HG02623 (cell line): ENCODE data around the gene LGI4.
"Not testable (repeated sequence)": the region's sequence is repeated elsewhere in the genome, so short reads cannot be mapped to it uniquely, and the experiment has no call there.

Source experiments
- ATAC-seq: cut with Tn5 transposase; IDR thresholded peaks from one replicate; pipeline ENCODE4 v1.9.1; 2021; ENCODE audit warnings: moderate library complexity; ENCODE audit not compliant: unreplicated experiment

Gene LGI4

DNA sequence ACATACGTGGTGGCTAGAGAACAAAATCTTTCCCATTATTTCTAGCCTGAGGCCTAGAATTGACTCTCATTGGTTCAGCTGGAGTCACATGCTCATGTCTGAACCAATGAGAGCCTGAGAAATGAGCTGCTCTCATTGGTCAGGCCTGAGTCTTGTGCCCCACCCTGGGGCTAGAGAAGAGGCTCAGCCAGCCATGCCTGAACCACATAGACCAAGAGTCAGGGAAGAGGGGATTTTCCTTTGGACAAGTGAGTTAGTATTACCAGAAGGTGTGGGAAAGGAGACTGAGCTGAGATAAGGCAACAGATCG, 26.5 kb upstream of the LGI4 start:
- no peak for ATAC-seq

DNA sequence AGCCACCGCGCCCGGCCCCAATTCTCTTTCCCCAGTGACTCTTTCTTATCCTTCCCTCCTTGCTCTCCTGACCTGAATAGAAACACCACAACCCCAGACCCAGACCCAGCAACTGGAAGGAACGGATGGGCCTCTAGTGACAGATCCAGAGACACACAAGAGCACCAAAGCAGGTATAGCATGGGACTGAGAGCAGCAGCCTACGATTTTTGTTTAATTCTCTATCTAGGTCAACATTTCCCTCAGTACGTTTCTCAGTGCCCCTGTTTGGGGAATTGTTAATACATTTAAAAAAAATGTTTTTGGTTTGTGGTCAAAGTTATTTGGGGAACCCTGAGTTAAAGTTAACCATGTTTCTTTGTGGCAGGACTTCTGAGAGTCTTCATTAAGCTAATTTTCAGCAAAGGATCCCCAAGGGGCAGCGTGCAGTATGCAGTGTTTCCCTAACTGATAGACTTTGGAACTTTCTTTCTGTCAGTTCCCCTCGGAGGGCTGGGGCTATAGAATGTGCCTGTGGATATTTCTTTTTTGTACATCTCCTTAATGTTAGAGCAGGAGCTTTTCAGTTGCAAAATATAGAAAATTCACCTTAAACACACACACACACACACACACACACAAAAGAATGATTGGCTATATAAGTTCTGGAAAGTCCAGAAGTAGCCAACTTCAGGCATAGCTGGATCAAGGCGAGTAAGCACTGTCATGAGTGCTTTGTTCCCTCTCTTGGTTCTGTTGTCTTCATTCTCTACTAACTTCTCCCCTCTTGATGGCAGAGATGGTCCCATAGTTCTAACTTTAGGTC, 26.0 kb upstream of the LGI4 start:
- ATAC-seq: no peak

DNA sequence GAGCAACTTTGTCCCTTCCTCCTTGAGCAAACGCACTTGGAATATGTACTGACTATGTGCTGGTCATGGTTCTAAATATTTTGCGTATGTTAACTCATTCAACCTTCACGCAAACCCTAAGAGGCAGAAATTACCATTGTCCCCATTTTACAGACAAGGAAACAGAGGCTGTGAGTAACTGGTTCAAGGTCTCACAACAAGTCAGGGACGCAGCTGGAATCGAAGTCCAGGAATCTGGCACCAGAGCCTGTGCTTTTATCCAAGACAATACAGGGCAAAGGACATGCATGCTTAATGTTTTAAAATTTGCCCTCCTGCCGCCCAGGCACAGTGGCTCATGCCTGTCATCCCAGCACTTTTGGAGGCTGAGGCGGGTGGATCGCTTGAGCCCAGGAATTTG, 24.7 kb upstream of the LGI4 start:
- ATAC-seq: no peak

DNA sequence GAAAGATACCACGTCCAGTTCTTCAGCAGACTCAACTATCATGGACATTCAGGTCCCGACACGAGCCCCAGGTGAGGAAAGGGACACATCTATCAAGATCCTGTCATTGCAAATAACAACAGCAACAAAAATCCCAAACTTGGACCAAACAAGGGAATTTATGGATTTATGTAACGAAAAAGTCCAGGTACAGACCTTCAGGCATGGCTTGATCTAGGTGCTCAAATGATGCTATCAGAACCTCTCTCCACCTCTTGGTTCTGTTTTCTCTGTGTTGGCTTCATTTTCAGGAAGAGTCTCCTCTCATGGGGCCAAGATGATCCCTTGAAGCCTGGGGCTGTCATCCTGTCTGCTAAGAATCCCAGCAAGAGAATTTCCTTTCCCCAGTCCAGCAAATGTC, 22.6 kb upstream of the LGI4 start:
- no peak for ATAC-seq

DNA sequence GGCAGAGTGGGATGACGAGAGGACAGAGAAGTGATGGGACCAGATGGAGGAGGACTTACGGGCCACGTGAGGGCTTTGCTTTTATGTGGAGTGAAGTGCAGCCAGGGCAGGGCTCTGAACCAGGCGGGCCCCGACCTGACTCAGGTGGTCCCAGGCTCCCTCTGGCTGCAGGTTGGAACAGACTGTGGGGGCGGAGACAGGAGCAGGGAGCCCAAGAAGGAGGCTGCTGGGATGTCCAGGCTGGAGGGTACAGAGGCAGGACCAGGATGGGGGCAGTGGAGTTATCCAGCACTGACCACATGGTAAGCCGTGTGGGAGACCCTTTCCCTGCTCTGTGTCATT, 21.8 kb upstream of the LGI4 start:
- no peak for ATAC-seq

DNA sequence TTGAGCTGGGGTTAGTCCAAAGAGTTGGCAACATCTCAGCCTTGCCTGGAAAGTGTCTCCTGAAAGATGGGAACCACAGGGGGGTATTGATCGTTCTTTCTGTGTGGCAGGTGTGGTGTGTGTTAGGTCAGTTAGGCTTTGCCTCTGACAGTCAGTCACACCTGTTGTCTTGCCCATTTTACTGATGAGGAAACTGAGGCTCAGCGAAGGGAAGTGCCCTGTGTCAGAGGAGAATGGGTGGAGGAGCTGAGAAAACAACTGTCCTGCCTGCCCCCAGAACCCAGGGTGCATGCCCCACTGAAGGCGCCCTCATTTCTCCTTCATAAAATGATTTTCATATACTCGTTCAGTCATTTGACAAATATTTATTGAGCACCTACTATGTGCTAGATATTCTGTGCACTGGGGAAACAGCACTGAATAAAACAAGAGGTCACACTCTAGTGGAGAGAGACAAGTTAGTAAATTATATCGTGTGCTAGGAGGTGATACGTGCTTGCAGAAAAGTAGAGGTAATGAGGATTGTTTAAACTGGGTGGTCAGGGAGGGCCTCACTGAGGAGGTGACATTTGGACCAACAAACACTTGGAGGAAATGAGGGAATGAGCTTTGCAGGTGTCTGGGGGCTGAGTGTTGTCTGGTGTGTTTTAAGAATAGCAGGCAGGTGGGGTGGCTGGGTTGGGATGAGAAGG, 21.3 kb upstream of the LGI4 start:
- ATAC-seq: no peak

DNA sequence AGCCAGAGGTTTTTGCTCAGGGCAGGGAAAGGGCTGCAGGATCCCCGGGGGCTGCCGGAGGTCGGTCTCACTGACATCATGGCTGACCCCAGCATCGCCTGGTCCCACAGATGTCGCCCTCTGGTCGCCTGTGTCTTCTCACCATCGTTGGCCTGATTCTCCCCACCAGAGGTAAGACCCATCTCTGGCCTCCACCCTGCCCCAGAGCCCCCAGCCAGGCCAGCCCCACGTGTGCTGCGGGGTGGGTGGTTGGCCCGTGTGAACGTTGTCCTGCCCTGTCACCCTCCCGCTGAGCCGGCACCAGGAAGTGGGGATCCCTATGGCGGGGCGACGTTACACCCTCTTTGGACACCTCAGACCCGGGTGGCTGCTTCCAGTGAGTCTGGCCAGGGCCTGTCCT, 20.6 kb upstream of the LGI4 start:
- no peak for ATAC-seq

DNA sequence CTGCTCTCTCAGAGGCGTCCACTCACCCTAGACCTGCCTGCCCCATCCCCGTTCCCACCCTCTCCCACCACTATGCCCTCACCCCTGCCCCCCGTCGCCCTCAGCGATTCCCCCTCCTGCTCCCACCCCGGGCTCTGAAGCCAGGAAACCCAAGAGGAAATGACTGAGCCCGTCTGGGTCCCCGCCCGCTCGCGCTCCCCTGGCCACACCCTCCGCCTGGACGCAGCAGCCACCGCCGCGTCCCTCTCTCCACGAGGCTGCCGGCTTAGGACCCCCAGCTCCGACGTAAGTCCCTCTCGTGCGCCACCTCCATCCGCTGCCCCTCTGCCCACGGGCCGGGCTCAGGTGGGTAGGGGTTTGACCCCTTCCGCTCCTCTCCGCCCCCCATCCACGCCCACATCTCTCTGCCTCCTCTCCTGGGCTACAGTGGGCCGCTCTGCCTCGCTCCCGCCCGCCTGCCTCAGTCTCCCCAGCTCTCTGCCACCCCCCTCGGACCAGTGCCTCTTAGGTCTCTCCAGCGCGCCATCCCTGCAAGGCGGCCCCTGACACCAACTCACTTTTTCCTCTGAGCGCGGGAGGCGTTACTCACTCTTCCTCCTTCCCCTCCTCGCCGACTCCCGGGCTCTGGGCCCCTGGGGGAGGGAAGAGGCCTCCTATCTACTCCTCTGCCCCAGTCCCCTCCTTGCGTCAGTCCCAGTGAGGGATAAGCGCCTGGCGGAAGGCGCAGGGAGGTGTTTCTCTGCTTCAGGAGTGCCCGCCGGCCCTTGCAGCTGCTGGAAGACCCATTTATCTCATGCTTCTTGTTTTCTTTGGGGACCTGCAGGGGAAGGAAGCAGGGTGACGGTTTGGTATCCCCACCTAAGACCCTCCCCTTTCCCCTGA, 19.9 kb upstream of the LGI4 start, which contains the start of gene FXYD5:
TSS of gene FXYD5 (plus strand) at position 211 of the 882 bp plus-strand sequence. CDS start 816 bp downstream, outside the sequence.
- no peak for ATAC-seq

DNA sequence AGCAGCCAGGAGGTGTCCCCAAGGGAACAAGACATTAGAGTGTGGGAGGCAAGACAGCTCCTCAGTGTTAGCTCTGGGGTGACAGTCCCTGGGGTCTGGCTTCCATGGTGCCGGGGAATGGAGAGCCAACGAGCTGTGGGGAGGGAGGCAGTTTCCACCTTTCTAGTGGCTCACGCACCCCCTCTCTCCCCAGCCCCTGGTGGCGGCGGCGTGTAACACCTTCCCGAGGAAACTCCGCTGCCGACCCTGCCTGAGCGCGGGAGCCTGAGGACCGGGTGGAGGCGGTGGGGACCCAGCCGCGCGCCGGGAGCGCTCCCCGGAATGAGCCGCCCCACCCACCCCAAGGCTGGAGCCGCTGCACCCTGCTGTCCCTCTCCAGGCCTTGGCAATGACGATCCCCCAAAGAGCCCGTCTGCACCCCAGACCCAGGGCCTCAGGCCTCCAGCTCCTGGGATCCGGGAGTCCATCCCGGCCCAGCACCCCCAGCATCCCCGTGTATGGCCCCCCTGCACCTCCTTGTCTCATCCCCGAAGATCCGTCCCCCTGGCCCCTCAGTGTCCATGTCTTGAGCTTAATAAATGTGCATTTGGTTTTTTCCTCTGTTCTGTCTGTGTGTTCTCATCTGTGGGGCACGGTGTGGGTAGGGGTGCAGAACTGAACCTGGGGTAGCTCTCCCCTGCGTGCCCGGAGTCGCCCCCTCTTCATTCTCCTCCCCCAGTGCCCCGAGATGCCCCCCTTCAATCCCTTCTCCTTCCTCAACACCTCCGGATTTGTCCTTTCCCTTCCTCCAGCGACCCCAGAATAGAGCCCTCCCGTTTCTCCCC, 19.1 kb upstream of the LGI4 start:
- ATAC-seq: no peak

DNA sequence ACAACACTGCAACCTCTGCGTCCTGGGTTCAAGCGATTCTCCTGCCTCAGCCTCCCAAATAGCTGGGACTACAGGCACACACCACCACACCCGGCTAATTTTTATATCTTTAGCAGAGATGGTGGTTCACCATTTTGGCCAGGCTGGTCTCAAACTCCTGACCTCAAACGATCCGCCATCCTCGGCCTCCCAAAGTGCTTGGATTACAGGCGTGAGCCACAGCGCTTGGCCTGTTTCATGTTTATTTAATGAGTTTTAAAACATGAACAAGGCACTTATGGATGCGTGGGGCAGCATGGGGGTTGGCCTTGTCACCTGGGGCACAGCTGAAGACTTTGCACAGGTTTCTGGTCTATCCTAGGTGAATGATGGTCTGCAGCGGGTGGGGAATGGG, 18.3 kb upstream of the LGI4 start:
- ATAC-seq: not testable (repeated sequence)

DNA sequence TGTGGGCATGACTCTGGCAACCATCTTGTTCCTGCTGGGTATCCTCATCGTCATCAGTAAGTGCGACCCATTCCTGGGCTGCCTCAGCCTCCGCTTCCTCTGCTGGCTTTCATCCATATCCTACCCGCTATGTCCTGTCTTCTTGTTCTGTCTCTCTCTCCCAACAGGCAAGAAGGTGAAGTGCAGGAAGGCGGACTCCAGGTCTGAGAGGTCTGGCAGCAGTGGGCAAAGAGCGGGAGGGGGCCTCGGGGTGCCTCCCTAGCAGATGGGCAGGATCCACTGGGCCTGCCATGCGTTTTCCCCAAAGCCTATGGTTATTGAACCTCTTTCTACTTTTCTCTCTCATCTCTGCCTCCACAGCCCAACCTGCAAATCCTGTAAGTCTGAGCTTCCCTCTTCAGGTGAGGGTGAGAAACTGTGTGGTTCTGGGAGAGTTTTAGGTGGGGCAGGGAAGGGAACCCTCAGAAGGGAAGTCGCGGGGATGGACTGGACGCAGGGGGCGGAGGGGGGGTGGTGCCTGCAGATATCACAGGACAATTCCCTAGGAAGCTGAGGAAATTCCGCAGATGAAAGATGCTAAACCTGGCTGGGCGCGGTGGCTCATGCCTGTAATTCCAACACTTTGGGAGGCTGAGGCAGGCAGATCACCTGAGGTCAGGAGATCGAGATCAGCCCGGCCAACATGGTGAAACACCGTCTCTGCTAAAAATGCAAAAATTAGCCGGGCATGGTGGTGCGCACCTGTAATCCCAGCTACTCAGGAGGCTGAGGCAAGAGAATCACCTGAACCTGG, 16.6 kb upstream of the LGI4 start:
- no peak for ATAC-seq

DNA sequence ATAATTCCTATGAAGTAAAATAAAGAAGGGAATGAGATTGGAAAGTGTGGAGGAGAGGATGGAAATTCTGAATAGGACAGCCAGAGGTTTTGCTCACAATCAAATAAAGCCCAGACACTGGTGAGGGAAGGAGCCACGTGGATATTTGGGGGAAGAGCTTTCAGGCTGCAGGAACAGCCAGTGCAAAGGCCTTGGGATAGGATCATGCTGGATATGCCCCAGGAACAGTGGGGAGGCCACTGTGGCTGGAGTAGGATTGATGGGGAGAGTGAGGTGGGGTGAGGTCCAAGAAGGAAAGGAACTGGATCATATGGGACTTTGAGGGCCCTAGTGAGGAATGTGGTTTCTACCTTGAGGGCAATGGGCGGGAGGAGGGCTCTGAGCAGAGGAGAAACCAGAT, 15.6 kb upstream of the LGI4 start:
- ATAC-seq: no peak

DNA sequence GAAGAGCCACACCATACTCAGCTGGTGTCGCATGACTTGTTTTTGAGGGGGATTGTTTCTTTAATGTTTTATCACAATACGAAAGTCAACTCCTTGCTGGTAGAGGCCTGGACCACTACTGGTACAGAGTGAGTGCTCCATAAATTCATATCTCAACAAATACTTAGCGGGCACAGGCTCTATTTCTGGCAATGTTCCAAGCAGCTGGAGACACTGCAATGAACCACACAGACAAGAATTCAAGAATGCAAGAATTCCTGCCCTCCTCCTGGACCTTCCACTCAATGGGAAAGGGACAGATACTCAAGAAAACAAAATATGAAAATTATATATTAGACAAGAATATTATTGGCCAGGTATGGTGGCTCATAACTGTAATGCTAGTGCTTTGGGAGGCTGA, 14.6 kb upstream of the LGI4 start:
- no peak for ATAC-seq

DNA sequence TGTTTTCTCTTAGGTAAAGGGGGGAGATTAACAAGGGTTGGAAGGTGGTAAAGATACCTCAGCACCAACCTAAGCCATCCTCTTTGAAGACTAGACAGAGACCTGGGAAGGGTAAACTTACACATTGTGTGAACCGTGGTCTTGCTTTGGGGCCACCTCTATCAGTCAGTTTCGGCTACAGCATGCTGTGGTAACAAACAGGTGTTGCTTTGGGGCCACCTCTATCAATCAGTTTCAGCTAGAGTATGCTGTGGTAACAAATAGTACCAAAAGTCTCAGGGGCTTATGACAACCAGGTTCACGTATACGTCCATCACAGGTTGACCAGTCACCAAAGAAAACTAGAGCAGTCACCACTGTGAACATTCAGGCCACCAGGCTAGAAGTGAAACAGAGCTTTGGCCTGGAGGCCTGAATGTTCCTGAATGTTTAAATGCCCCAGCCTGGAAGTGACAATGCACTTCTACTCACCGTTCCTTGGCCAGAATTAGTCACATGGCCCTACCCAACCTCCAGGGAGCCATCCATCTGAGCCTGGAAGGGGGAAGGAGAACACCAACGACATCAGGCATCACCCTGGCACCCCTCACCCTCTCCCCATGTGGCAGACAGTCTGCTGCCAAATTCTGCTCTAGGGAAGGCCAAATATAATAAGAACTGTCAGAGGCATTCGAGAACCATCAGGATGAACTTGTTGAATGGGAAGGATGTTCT, 12.0 kb upstream of the LGI4 start:
- no peak for ATAC-seq

DNA sequence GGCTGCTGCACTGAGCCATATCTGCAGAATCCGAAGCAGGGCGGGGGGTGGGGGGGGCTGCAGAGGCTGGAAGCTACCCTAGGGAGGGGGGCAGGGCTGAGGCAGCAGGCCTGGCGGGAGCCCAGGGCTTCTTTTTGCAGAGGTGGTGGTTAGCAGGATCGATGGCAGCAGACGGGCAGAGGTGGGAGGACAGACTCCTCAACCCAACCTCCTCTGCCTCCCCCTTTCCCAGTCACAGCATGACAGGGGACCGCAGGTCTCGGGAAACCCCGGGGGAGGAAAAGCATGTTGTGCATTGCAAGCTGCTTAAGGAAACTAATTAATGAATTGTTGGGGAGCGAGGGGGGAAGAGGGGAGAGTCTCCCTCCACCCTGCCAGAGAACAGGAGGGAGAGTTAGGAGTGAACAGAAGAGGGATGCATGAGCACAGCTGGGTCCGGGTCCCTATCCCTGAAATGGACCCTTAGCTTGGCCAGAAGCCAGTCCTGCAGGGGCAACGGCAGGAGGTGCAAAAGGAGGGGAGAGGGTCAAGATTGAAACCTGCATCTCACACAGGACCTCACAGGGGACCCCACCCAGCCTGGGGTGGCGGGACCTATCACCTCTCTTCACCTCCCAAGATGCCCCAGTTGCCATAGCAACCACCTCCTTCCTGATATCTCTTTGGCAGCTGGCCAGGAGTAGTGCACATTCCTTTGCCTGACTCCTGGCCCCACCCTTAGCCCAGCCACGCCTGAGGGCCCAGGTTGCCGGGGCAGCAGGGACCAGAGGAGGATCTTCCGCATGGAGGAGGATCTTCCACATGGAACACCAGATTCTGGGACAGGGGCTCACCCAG, 10.0 kb upstream of the LGI4 start:
- ATAC-seq: no peak

DNA sequence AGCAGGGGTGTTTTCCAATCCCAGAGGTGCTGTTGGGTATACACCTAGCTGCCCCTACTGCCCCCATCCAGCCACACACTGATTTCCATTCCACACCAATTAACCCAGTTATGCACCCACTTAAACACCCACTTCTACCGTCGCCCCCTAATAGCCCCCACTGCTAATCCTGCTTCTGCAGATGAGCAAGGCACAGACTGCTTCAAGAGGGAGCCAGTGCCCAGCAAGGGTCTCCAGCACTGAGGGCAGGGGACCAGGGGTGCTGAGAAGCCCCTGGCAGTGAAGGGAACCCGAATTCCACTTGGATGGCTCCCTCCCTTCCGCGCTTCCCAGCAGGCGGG, 9.4 kb upstream of the LGI4 start:
- no peak for ATAC-seq

DNA sequence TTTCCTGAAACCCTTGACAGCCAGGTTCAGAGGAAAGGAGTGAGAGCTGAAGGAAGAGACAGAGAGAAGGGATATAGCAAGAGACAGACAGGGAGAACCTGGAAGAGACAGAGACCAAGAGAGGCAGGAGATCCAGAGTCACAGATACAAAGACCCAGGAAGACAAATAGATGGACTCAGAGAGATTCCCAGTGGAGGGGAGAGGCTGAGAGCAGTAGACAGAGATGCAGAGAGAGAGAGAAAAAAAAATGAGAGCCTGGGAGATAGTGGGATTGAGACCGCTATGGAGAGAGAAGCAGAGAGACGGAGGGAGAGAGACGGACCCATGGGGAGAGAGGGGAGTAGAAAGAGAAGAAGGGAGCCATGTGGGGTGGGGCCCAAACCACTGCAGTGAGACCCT, 9.0 kb upstream of the LGI4 start:
- ATAC-seq: no peak

DNA sequence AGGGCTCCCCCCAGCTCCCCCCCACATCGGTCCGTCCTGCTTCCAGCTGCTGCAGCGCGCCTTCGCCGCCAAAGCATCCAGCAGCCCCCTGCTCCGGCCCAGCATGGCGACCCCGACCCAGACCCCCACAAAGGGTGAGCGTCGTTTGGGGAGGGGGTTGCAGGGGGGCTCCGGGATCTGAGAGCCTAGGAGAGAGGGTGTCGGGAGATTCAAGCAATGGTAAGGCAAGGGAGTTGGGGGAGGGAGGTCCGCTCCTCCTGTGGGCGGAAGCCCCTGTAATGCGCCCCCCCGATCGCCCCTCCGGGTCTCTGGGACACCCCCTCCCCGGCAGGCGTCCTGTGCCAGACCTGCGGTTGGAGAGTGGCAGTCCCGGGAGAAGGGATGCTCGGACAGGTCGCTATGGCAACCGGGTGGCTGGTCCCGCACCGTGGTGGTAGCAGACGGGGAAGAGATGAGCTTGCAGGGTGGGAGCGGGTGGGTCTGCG, 8.4 kb upstream of the LGI4 start, which contains the start of gene FXYD7:
TSS of gene FXYD7 (plus strand) at position 25 of the 485 bp plus-strand sequence. CDS start at position 104, 79 bp downstream.
- no peak for ATAC-seq
